ENCODE data around the gene NACC1. TPM values are rescaled to one million over a fixed set of nuclear protein-coding genes. Genes with fewer than 3 reads are reported as not detected.

NACC1 gene
- total RNA-seq, 4 donors from 2014 or later: 13.4 to 47.6 (median 35.3) TPM

GRCh38 chr19:13116282-13117175 lies 1.5 kb upstream of the NACC1 start, which contains the start of gene TRMT1:
Gene TRMT1, minus strand, starts transcription at chr19:13116740. Its CDS starts 341 bp downstream, at chr19:13116399.
- Histone ChIP-seq H3K9me3 (no peaks in the 10 kb centered on the region), H3K36me3 (peaks cover 13% of the 10 kb centered on the region), H3K4me1 (peaks cover 50% of the 10 kb centered on the region), H3K27me3 (no peaks in the 10 kb centered on the region), H3K4me3 (peak within 1 kb of the TSS; percentile 83), H3K27ac (peak within 1 kb of the TSS; percentile 79)
- WGBS: 1% methylated on average over 30 of the region's 51 CpGs
- TF ChIP-seq EP300 (IDR thresholded peaks at IDR 0.05) (no peak), POLR2AphosphoS5 (IDR thresholded peaks at IDR 0.05) (peak; percentile 67 to 97 (median 68))
- DNase-seq (ENCODE audit: low spot score in 2 of 2): peak; percentile 97

GRCh38 chr19:13117176-13117771 lies 790 bp upstream of the NACC1 start:
- Histone ChIP-seq H3K36me3 (peaks cover 13% of the 10 kb centered on the region), H3K27me3 (no peaks in the 10 kb centered on the region), H3K4me3 (peak overlapping the region; percentile 83), H3K9me3 (no peaks in the 10 kb centered on the region), H3K27ac (peak overlapping the region; percentile 79), H3K4me1 (peaks cover 53% of the 10 kb centered on the region)
- DNase-seq (ENCODE audit: low spot score in 2 of 2): no peak
- WGBS: 4% methylated on average over 20 of the region's 20 CpGs
- TF ChIP-seq EP300 (IDR thresholded peaks at IDR 0.05) (no peak), POLR2AphosphoS5 (IDR thresholded peaks at IDR 0.05) (no peak), CTCF (IDR thresholded peaks at IDR 0.05) (no peak), POLR2A (IDR thresholded peaks at IDR 0.05) (no peak)

- Histone ChIP-seq H3K27me3 (no peaks in the 10 kb centered on the region), H3K36me3 (peaks cover 2% of the 10 kb centered on the region), H3K27ac (peak overlapping the region; percentile 75), H3K4me3 (peak overlapping the region; percentile 83), H3K4me1 (peaks cover 53% of the 10 kb centered on the region), H3K9me3 (no peaks in the 10 kb centered on the region)
- 3% methylated on average over 20 of the region's 57 CpGs for WGBS
- TF ChIP-seq POLR2A (IDR thresholded peaks at IDR 0.05): no peak
- TF ChIP-seq POLR2AphosphoS5 (IDR thresholded peaks at IDR 0.05): no peak
- no peak for TF ChIP-seq CTCF (IDR thresholded peaks at IDR 0.05)
- no peak for TF ChIP-seq EP300 (IDR thresholded peaks at IDR 0.05)
- DNase-seq (ENCODE audit: low spot score in 2 of 2): peak in 1 of 2 donors; percentile 79
Observed at GRCh38 chr19:13118424-13119193, 545 bp downstream of the NACC1 start.

- Histone ChIP-seq H3K4me1 (peaks cover 53% of the 10 kb centered on the region), H3K27ac (no peak overlapping the region), H3K9me3 (no peaks in the 10 kb centered on the region), H3K27me3 (no peaks in the 10 kb centered on the region), H3K36me3 (no peaks in the 10 kb centered on the region), H3K4me3 (peak overlapping the region; percentile 83)
- DNase-seq (ENCODE audit: low spot score in 2 of 2): no peak
- 69% methylated on average over 8 of the region's 8 CpGs for WGBS
- TF ChIP-seq POLR2A (IDR thresholded peaks at IDR 0.05) (no peak), POLR2AphosphoS5 (IDR thresholded peaks at IDR 0.05) (no peak), CTCF (IDR thresholded peaks at IDR 0.05) (no peak), EP300 (IDR thresholded peaks at IDR 0.05) (no peak)
Observed at GRCh38 chr19:13119627-13120026, 1.6 kb downstream of the NACC1 start.

- Histone ChIP-seq H3K4me3 (no peak overlapping the region), H3K4me1 (peaks cover 53% of the 10 kb centered on the region)
- 72% methylated on average over 9 of the region's 9 CpGs for WGBS
Observed at GRCh38 chr19:13120031-13120430, 2.0 kb downstream of the NACC1 start.

More at GRCh38 chr19:13120031-13120430, 2.0 kb downstream of the NACC1 start:
- Histone ChIP-seq H3K27ac (no peak overlapping the region), H3K36me3 (no peaks in the 10 kb centered on the region), H3K27me3 (no peaks in the 10 kb centered on the region), H3K9me3 (no peaks in the 10 kb centered on the region)
- no peak for TF ChIP-seq POLR2AphosphoS5 (IDR thresholded peaks at IDR 0.05)
- no peak for TF ChIP-seq EP300 (IDR thresholded peaks at IDR 0.05)
- DNase-seq (ENCODE audit: low spot score in 2 of 2): no peak
